Body of pancreas (tissue), 4 donors: ENCODE results near the gene ARAP2. TPM values are rescaled to one million over a fixed set of nuclear protein-coding genes. Genes with fewer than 3 reads are reported as not detected.

Experiments
- ATAC-seq: fragments of 150-250 bp; one replicate; pipeline ENCODE4 v1.9.1; 2016
- DNase-seq, 4 donors: peaks; one replicate each; pipeline ENCODE4 v3.0.0-alpha.2; 2019
- H3K27ac ChIP-seq, 4 donors: fragments of 200-600 bp; sonication (generic); 1 replicate in 3 of 4; 2 replicates in 1 of 4; pipeline versions ENCODE4 v1.5.1 to v1.6.1; 2016 to 2019; ENCODE audit warnings: mild to moderate bottlenecking in 1 of 4, mixed read lengths in 1 of 4, moderate library complexity in 1 of 4
- H3K27me3 ChIP-seq, 2 donors: fragments of 200-600 bp; sonication (generic); one replicate each; pipeline ENCODE4 v1.6.0; 2016; ENCODE audit warnings: mild to moderate bottlenecking in 1 of 2
- H3K36me3 ChIP-seq, 2 donors: fragments of 200-600 bp; sonication (generic); replicated peaks in 1 of 2; 2 replicates each; pipeline ENCODE4 v1.5.1; 2016; ENCODE audit warnings: low read depth in 2 of 2; ENCODE audit not compliant: insufficient read depth in 1 of 2
- H3K4me1 ChIP-seq: fragments of 200-600 bp; sonication (generic); one replicate; pipeline ENCODE4 v1.6.0; 2016
- H3K4me3 ChIP-seq, 2 donors: fragments of 200-600 bp; sonication (generic); 1 replicate in 1 of 2; 2 replicates in 1 of 2; pipeline ENCODE4 v1.5.1; 2016 to 2019
- H3K9me3 ChIP-seq, 3 donors: fragments of 200-600 bp; sonication (generic); 1 replicate in 2 of 3; 2 replicates in 1 of 3; pipeline ENCODE4 v1.5.1; 2016
- POLR2A ChIP-seq, 3 donors: fragments of 450-650 bp; IDR thresholded peaks; one replicate each; pipeline ENCODE4 v1.6.1; 2016; ENCODE audit warnings: antibody characterized with exemption in 3 of 3, mild to moderate bottlenecking in 2 of 3
- whole genome bisulfite sequencing, 2 donors: methylation state at CpG; one replicate each; pipeline ENCODE4 v1.1.5; 2017; 5-methylcytosine and 5-hydroxymethylcytosine counted together
- intact Hi-C: fragments of 100-400 bp; cut with DNase I; formaldehyde crosslinking; loops from one replicate; pipeline ENCODE4 v1.15.1; 2023
- total RNA-seq, 2 donors: library from RNA; depleted of rRNA; stranded (reverse); fragments of >200 nt; gene quantifications; one replicate each; pipeline ENCODE4 v1.1.0, GENCODE V29; 2016
- TF ChIP-seq, protein P1 (sequence below), 7 experiments: fragments of 450-650 bp in 4 of 7; fragments of 200-600 bp in 3 of 7; sonication (generic) in 3 of 7; IDR thresholded peaks; one replicate each; pipeline ENCODE4 v1.5.1; 2016 to 2019; ENCODE audit warnings: antibody characterized with exemption in 7 of 7

The ARAP2 gene
- total RNA-seq, 2 donors from 2014 or later = 12.5 to 14.3 TPM

DNA sequence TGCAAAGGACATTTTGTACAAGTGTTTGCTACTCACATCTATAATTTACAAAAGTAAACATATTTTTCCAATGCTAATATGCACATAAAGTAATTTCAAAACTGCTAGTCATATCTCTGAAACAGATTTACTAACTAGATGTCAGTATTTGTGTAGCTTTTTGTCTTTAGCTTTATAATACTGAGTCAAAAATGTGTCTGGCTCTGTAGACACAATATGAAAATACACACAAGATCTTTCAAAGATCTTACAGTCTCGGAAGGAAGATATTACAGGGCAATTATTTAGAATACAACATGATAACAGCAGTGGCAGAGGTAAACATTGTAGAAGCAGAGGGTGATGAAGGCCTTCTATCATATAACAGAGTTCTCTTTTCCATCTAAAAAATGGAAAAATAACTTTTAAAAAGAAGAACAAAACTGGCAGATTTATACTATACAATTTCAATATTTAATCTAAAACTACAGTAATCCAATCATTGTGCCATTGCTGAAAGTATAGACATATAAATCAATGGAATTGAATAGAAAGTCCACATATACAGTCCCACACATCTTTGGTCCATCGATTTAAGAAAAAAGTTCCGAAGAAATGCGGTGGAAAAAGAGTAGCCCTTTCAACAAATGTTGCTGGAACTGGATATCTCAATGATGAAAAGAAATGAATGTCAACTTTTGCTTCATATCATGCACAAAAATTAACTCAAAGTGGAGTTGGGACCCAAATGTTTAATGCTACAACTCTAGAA, 29.4 kb downstream of the ARAP2 start:
- TF ChIP-seq, protein P1, sequence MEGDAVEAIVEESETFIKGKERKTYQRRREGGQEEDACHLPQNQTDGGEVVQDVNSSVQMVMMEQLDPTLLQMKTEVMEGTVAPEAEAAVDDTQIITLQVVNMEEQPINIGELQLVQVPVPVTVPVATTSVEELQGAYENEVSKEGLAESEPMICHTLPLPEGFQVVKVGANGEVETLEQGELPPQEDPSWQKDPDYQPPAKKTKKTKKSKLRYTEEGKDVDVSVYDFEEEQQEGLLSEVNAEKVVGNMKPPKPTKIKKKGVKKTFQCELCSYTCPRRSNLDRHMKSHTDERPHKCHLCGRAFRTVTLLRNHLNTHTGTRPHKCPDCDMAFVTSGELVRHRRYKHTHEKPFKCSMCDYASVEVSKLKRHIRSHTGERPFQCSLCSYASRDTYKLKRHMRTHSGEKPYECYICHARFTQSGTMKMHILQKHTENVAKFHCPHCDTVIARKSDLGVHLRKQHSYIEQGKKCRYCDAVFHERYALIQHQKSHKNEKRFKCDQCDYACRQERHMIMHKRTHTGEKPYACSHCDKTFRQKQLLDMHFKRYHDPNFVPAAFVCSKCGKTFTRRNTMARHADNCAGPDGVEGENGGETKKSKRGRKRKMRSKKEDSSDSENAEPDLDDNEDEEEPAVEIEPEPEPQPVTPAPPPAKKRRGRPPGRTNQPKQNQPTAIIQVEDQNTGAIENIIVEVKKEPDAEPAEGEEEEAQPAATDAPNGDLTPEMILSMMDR (IDR thresholded peaks at IDR 0.05) = no peak
- TF ChIP-seq POLR2A (IDR thresholded peaks at IDR 0.05) = no peak
- intact Hi-C loops = no loop called here
- no peaks in the 10 kb centered on the region for H3K4me1 ChIP-seq
- ATAC-seq (no peak), DNase-seq (no peak)
- H3K9me3 ChIP-seq = no peaks in the 10 kb centered on the region
- no peak overlapping the region for H3K27ac ChIP-seq
- peaks cover 0 to 3% of the 10 kb centered on the region in 2 donors for H3K36me3 ChIP-seq
- no peak overlapping the region for H3K4me3 ChIP-seq
- H3K27me3 ChIP-seq = no peaks in the 10 kb centered on the region
- 53 to 70% methylated on average over 4 of the region's 4 CpGs for WGBS, 2 donors

DNA sequence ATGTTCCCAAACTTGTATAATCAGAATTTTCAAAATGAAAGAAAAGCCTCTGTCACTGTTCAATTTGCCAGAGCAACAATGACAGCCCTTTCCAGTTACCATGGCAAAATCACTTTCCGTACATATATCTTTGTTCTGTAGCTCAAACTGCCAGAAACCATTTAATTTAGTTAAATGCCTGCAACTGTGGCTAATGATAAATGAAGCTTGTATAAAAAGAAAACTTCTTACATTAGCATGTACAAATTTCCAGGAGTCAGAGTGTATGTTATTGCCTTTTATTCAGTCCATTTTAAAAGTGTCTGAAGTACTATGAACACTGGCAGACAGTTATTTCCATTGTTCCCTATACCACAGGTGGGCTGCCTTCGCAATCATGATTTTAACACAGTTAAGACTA, 30.3 kb downstream of the ARAP2 start:
- no peak for ATAC-seq
- intact Hi-C loops = no loop called here
- Histone ChIP-seq H3K27me3 (no peaks in the 10 kb centered on the region), H3K4me3 (no peak overlapping the region), H3K4me1 (no peaks in the 10 kb centered on the region), H3K27ac (no peak overlapping the region), H3K9me3 (no peaks in the 10 kb centered on the region), H3K36me3 (peaks cover 0 to 5% of the 10 kb centered on the region in 2 donors)
- TF ChIP-seq, protein P1 (IDR thresholded peaks at IDR 0.05) = no peak
- no peak for TF ChIP-seq POLR2A (IDR thresholded peaks at IDR 0.05)
- no peak for DNase-seq
- WGBS, 2 donors = 91 to 92% methylated on average over 2 of the region's 2 CpGs

DNA sequence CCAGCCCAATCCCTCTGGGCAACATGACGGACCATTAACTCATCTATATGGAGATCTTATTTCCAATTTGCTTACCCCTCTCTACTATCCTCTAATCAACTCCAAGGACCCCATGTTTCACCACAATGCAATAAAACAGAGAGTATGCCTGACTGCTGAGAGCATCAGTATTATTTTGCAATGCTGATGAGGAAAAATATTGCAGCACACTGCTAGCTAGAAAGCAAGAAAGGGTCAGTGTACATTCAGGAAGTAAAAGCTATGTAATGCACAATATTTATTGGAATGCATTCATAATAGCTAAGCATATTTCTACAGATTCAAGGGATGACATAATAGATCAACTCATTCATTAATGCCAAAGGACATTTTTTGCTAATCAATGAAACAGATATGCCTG, 33.2 kb downstream of the ARAP2 start:
- Histone ChIP-seq H3K4me1 (peaks cover 21% of the 10 kb centered on the region), H3K27me3 (no peaks in the 10 kb centered on the region), H3K4me3 (no peak overlapping the region), H3K36me3 (peaks cover 0 to 5% of the 10 kb centered on the region in 2 donors), H3K9me3 (no peaks in the 10 kb centered on the region), H3K27ac (no peak overlapping the region)
- no peak for TF ChIP-seq POLR2A (IDR thresholded peaks at IDR 0.05)
- TF ChIP-seq, protein P1 (IDR thresholded peaks at IDR 0.05) = no peak
- DNase-seq (no peak), ATAC-seq (no peak)
- intact Hi-C loops = no loop called here
- 90 to 96% methylated on average over 1 of the region's 1 CpG for WGBS, 2 donors

DNA sequence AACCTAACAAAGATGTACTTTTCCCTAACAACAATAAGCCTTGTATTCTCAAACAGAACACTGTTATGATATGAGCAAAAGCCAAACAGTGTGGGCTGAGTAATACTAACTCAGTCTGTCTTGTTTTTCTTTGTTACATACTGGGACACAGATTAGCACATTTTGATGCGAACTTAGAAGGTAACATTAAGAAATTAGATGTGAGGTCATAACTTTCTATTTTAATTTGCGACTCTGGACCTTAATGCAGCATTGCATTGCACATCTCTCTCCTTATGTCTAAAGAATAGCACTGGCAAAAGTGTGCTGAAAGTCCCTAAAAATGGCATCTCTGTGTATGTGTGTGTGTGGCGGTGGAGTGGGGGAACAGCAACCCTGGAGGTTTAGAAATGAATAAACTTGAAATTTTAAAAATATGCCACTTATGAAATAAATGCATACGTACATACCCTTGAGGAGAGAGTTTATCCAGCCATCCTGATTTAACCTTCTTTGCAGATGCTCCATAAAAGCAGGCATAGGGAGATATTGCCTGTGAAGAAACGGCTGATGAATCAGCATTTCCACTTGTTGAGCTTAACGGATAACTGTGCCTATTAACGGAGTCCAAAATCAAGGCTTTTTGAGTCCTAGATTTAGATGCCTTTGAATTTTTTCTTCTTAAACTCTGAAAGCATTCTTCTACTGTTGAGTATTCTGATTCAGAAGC, 34.2 kb downstream of the ARAP2 start:
- TF ChIP-seq, protein P1 (IDR thresholded peaks at IDR 0.05) = no peak
- TF ChIP-seq POLR2A (IDR thresholded peaks at IDR 0.05) = no peak
- Histone ChIP-seq H3K27me3 (no peaks in the 10 kb centered on the region), H3K36me3 (peaks cover 0 to 5% of the 10 kb centered on the region in 2 donors), H3K27ac (no peak overlapping the region), H3K9me3 (no peaks in the 10 kb centered on the region), H3K4me3 (no peak overlapping the region), H3K4me1 (peaks cover 26% of the 10 kb centered on the region)
- DNase-seq (no peak), ATAC-seq (no peak)
- intact Hi-C loops = no loop called here
- WGBS, 2 donors = 69 to 88% methylated on average over 7 of the region's 7 CpGs
